HEK293 (cell line): ENCODE measurements around the gene FNDC10.

ENCODE experiments used
- CTCF ChIA-PET: fragments of 350-600 bp; formaldehyde crosslinking; extraction: SDS; loops from one replicate; lab custom pipeline; 2021; ENCODE audit warnings: antibody characterized with exemption; lab: Yijun Ruan, JAX
- POLR2A ChIA-PET: fragments of 300-600 bp; formaldehyde crosslinking; extraction: SDS; loops from one replicate; lab custom pipeline; 2020; ENCODE audit warnings: antibody characterized with exemption, inconsistent platforms; lab: Yijun Ruan, JAX
- H3K27ac ChIP-seq: fragments of 200-500 bp; sonication (Bioruptor generic); 2 replicates; pipeline ENCODE4 v1.5.1; 2014; ENCODE audit warnings: low read depth, low read length, control low read depth, inconsistent platforms; ENCODE audit errors: extremely low read depth
- H3K36me3 ChIP-seq, 2 experiments: fragments of 200-500 bp in 1 of 2; sonication (Bioruptor generic) in 1 of 2; 1 replicate in 1 of 2; 2 replicates in 1 of 2; pipeline ENCODE4 v1.5.1; 2014 to 2017; ENCODE audit warnings: inconsistent platforms in 2 of 2, low read length in 2 of 2; ENCODE audit not compliant: control insufficient read depth in 2 of 2, insufficient read depth in 1 of 2
- H3K4me1 ChIP-seq: fragments of 200-500 bp; sonication (Bioruptor generic); 2 replicates; pipeline ENCODE4 v1.5.1; 2014; ENCODE audit warnings: mild to moderate bottlenecking, low read length, inconsistent platforms; ENCODE audit not compliant: control insufficient read depth, insufficient read depth
- H3K4me3 ChIP-seq: 2 replicates; pipeline ENCODE4 v1.5.1; 2011; ENCODE audit warnings: low read depth, mild to moderate bottlenecking, control low read depth, low read length, moderate library complexity
- H3K9me3 ChIP-seq: fragments of 200-500 bp; sonication (Bioruptor generic); 2 replicates; pipeline ENCODE4 v1.5.1; 2014; ENCODE audit warnings: low read depth, low read length, inconsistent platforms; ENCODE audit not compliant: control insufficient read depth, insufficient read depth
- BCL11A ChIP-seq: fragments of 450-650 bp; formaldehyde crosslinking; IDR thresholded peaks from 2 replicates; pipeline ENCODE4 v1.5.1; 2016; ENCODE audit warnings: low read depth, missing biosample characterization, missing genetic modification characterization
- GLI4 ChIP-seq: fragments of 450-650 bp; formaldehyde crosslinking; IDR thresholded peaks from 2 replicates; pipeline ENCODE4 v1.5.1; 2016; ENCODE audit warnings: missing biosample characterization, missing genetic modification characterization
- GLIS2 ChIP-seq: fragments of 450-650 bp; formaldehyde crosslinking; IDR thresholded peaks from 2 replicates; pipeline ENCODE4 v1.5.1; 2016; ENCODE audit warnings: missing biosample characterization, missing genetic modification characterization
- HOXC10 ChIP-seq: sonication (generic); formaldehyde crosslinking; IDR thresholded peaks from 2 replicates; pipeline ENCODE4 v1.8.1; 2023; ENCODE audit warnings: mild to moderate bottlenecking, missing genetic modification reagents
- KLF8 ChIP-seq: fragments of 450-650 bp; formaldehyde crosslinking; IDR thresholded peaks from 2 replicates; pipeline ENCODE4 v1.5.1; 2016; ENCODE audit warnings: missing biosample characterization, missing genetic modification characterization
- MYNN ChIP-seq: fragments of 450-650 bp; formaldehyde crosslinking; IDR thresholded peaks from 2 replicates; pipeline ENCODE4 v1.5.1; 2016; ENCODE audit warnings: missing biosample characterization, missing genetic modification characterization, borderline replicate concordance
- OSR2 ChIP-seq: fragments of 450-650 bp; formaldehyde crosslinking; IDR thresholded peaks from 2 replicates; pipeline ENCODE4 v1.5.1; 2016; ENCODE audit warnings: missing biosample characterization, missing genetic modification characterization
- SALL2 ChIP-seq: fragments of 450-650 bp; formaldehyde crosslinking; IDR thresholded peaks from 2 replicates; pipeline ENCODE4 v1.5.0; 2017; ENCODE audit warnings: missing biosample characterization, mild to moderate bottlenecking, missing genetic modification characterization, borderline replicate concordance
- TRIM28 ChIP-seq: IDR thresholded peaks from 2 replicates; pipeline ENCODE4 v1.6.1; 2011; ENCODE audit warnings: low read length, control low read depth, borderline replicate concordance
- ZBTB8A ChIP-seq: fragments of 450-650 bp; formaldehyde crosslinking; IDR thresholded peaks from 2 replicates; pipeline ENCODE4 v1.5.1; 2016; ENCODE audit warnings: missing biosample characterization, missing genetic modification characterization
- ZNF112 ChIP-seq: fragments of 450-650 bp; formaldehyde crosslinking; IDR thresholded peaks from 2 replicates; pipeline ENCODE4 v1.5.0; 2017; ENCODE audit warnings: missing biosample characterization, missing genetic modification characterization
- ZNF138 ChIP-seq: fragments of 450-650 bp; formaldehyde crosslinking; IDR thresholded peaks from 2 replicates; pipeline ENCODE4 v1.5.1; 2016; ENCODE audit warnings: missing biosample characterization, missing genetic modification characterization, borderline replicate concordance
- ZNF19 ChIP-seq: fragments of 450-650 bp; formaldehyde crosslinking; IDR thresholded peaks from 2 replicates; pipeline ENCODE4; 2016; ENCODE audit warnings: missing biosample characterization, missing genetic modification characterization, low read depth
- ZNF2 ChIP-seq: fragments of 450-650 bp; formaldehyde crosslinking; IDR thresholded peaks from 2 replicates; pipeline ENCODE4 v1.5.1; 2016; ENCODE audit warnings: missing biosample characterization, missing genetic modification characterization
- ZNF239 ChIP-seq: fragments of 450-650 bp; formaldehyde crosslinking; IDR thresholded peaks from 2 replicates; pipeline ENCODE4 v1.5.1; 2016; ENCODE audit warnings: missing biosample characterization, missing genetic modification characterization
- ZNF335 ChIP-seq: fragments of 450-650 bp; formaldehyde crosslinking; conservative IDR thresholded peaks from 2 replicates; pipeline ENCODE4 v1.5.1; 2016; ENCODE audit warnings: missing biosample characterization, missing genetic modification characterization
- ZNF366 ChIP-seq: fragments of 450-650 bp; formaldehyde crosslinking; conservative IDR thresholded peaks from 2 replicates; pipeline ENCODE4 v1.5.1; 2016; ENCODE audit warnings: missing biosample characterization, missing genetic modification characterization
- ZNF404 ChIP-seq: fragments of 450-650 bp; formaldehyde crosslinking; IDR thresholded peaks from 2 replicates; pipeline ENCODE4 v1.5.1; 2017; ENCODE audit warnings: missing biosample characterization, missing genetic modification characterization
- ZNF433 ChIP-seq: fragments of 450-650 bp; formaldehyde crosslinking; IDR thresholded peaks from 2 replicates; pipeline ENCODE4 v1.5.1; 2016; ENCODE audit warnings: missing biosample characterization, missing genetic modification characterization, low read depth
- ZNF48 ChIP-seq: fragments of 450-650 bp; formaldehyde crosslinking; IDR thresholded peaks from 2 replicates; pipeline ENCODE4 v1.5.1; 2016; ENCODE audit warnings: missing biosample characterization, missing genetic modification characterization
- ZNF560 ChIP-seq: fragments of 450-650 bp; formaldehyde crosslinking; IDR thresholded peaks from 2 replicates; pipeline ENCODE4 v1.5.1; 2017; ENCODE audit warnings: missing biosample characterization, missing genetic modification characterization, borderline replicate concordance
- ZNF571 ChIP-seq: fragments of 450-650 bp; formaldehyde crosslinking; IDR thresholded peaks from 2 replicates; pipeline ENCODE4 v1.5.0; 2017; ENCODE audit warnings: missing biosample characterization, missing genetic modification characterization
- ZNF664 ChIP-seq: fragments of 450-650 bp; formaldehyde crosslinking; IDR thresholded peaks from 2 replicates; pipeline ENCODE4 v1.5.1; 2016; ENCODE audit warnings: missing biosample characterization, missing genetic modification characterization
- ZNF670 ChIP-seq: fragments of 450-650 bp; formaldehyde crosslinking; IDR thresholded peaks from 2 replicates; pipeline ENCODE4 v1.5.1; 2016; ENCODE audit warnings: missing biosample characterization, missing genetic modification characterization, low read depth
- ZNF776 ChIP-seq: fragments of 450-650 bp; formaldehyde crosslinking; IDR thresholded peaks from 2 replicates; pipeline ENCODE4 v1.5.0; 2017; ENCODE audit warnings: missing biosample characterization, missing genetic modification characterization, borderline replicate concordance
- ZSCAN30 ChIP-seq: fragments of 450-650 bp; IDR thresholded peaks from 2 replicates; pipeline ENCODE4 v1.5.1; 2018; ENCODE audit warnings: missing biosample characterization, mild to moderate bottlenecking, missing genetic modification characterization, moderate library complexity
- ZXDB ChIP-seq: fragments of 450-650 bp; formaldehyde crosslinking; IDR thresholded peaks from 2 replicates; pipeline ENCODE4 v1.5.1; 2016; ENCODE audit warnings: missing biosample characterization, missing genetic modification characterization
- TF ChIP-seq, protein P1 (sequence below): fragments of 450-650 bp; formaldehyde crosslinking; optimal IDR thresholded peaks from 2 replicates; pipeline ENCODE3; 2016; ENCODE audit warnings: missing biosample characterization, mild to moderate bottlenecking, missing genetic modification characterization
- TF ChIP-seq, protein P2 (sequence below): fragments of 450-650 bp; formaldehyde crosslinking; IDR thresholded peaks from 2 replicates; pipeline ENCODE4 v1.5.1; 2016; ENCODE audit warnings: missing biosample characterization, missing genetic modification characterization, borderline replicate concordance
- TF ChIP-seq, protein P3 (sequence below): fragments of 450-650 bp; formaldehyde crosslinking; IDR thresholded peaks from 2 replicates; pipeline ENCODE4 v1.5.1; 2016; ENCODE audit warnings: missing biosample characterization, missing genetic modification characterization

FNDC10 gene

DNA sequence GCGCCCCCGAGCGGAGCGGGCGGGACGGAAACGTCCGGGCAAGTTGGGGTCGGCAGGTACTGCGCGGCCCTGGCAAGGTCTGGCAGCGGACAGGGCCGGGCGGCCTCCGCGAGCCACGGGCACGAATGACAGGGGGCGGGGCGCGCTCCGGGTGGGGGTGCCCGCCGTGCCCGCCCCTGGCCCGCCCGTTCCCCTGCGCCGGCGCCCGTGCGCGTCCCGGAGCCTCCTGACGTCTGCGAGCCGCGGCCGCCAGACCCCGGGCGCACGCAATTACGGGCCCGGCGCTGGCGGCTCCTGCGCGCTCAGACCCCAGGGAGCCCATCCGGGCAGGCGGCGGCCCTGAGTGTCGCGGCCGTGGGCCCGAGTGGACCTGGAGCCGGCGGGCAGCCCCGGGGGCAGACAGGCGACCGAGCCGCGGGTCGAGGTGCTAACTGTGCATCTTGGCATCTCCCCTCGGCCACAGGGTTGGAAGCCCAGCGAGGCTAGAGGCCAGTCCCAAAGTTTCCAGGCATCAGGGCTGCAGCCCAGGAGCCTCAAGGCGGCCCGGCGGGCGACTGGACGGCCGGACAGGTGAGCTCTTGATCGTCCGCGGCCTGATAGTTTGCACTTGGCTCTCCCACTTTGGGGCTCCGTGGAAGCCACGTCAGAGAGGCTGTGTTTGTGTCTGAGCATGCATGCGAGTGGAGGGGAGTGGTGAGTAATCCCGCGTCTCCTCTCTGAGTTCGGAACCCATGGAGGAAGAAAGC is 16.3 kb upstream of the FNDC10 start:
- ChIA-PET POLR2A (interaction anchor here (1.0 to 3.5 kb wide), 7 partner anchors 8 to 50 kb away, joined by 3 to 17 read pairs (median 5); no protein-coding TSS in a partner anchor), CTCF (no interaction called here)
- Histone ChIP-seq H3K4me3 (peak overlapping the region; percentile 100), H3K9me3 (no peaks in the 10 kb centered on the region), H3K27ac (peak overlapping the region; percentile 99), H3K4me1 (0 out of 2 replicates have a peak, but pooled peaks cover 3% of the 10 kb centered on the region)
- TF ChIP-seq, protein P1, sequence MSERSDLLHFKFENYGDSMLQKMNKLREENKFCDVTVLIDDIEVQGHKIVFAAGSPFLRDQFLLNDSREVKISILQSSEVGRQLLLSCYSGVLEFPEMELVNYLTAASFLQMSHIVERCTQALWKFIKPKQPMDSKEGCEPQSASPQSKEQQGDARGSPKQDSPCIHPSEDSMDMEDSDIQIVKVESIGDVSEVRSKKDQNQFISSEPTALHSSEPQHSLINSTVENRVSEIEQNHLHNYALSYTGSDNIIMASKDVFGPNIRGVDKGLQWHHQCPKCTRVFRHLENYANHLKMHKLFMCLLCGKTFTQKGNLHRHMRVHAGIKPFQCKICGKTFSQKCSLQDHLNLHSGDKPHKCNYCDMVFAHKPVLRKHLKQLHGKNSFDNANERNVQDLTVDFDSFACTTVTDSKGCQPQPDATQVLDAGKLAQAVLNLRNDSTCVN (tag by site-specific recombination) = peak; percentile 2
- peak; percentile 57 for TF ChIP-seq ZNF335 (tag by site-specific recombination)
- no peak for TF ChIP-seq BCL11A (tag by site-specific recombination)
- TF ChIP-seq ZBTB8A (tag by site-specific recombination) = peak; percentile 49; the same call in 1 of the 2 replicates
- 0 out of 2 replicates have a peak, but pooled peaks have one; percentile 20 for TF ChIP-seq ZSCAN30
- TF ChIP-seq, all 188 proteins: peak for 4
- H3K36me3 ChIP-seq = peaks cover 0 to 30% of the 10 kb centered on the region in 2 experiments; a peak in 1 of 3 replicates

DNA sequence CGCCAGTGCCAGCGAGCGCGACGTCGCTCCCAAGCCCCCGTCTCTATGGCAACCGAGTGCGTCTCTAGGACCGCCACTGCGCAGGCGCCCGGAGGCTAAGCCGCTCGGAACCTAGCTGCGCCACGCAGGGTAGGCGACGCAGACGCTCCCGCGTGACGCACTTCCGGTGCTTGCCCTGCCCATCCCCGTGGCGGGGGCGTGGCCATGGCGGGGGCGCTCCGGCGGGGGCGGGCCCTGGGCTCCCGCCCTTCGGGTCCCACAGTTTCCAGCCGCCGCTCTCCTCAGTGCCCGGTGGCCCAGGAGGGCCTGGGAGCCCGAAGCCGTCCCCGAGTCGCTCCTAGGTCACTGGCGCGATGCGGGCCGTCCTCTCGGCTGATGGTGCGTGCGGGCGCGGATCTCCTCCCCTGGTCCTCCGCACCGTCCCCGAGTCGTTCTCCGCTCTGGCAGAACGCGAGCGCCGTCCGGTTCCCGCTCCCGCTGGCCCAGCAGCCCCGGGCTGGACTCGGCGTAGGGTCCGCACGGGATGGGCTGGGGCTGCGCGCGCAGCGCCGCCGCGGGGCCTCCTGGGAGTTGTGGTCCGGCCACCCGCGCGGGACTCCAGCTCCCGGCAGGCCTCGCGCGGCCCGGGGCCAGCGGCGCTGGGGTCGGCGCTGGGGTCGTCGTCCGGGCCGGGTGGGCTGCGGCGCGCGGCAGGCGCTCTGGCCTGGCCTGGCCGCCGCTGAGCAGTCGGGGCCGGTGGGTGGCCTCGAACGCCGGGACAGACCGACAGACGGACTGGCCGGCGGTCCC is 15.5 kb upstream of the FNDC10 start, which contains the start of gene MIB2:
Gene MIB2 (plus strand): TSS at position 245 of the 789 bp plus-strand sequence. CDS start 7,953 bp downstream, outside the sequence.
- Histone ChIP-seq H3K4me3 (peak within 1 kb of the TSS; percentile 100), H3K36me3 (peaks cover 0 to 30% of the 10 kb centered on the region in 2 experiments; a peak in 1 of 3 replicates), H3K4me1 (0 out of 2 replicates have a peak, but pooled peaks cover 3% of the 10 kb centered on the region), H3K27ac (peak within 1 kb of the TSS; percentile 99), H3K9me3 (no peaks in the 10 kb centered on the region)
- POLR2A ChIA-PET = interaction anchor here (0.8 to 3.5 kb wide), 9 partner anchors 9 to 79 kb away, joined by 3 to 17 read pairs (median 4); no protein-coding TSS in a partner anchor
- CTCF ChIA-PET = interaction anchor here (0.9 kb wide), 1 partner anchor 216 kb away, joined by 3 read pairs; the partner anchor contains the start of gene CCNL2
- TF ChIP-seq, protein P2, sequence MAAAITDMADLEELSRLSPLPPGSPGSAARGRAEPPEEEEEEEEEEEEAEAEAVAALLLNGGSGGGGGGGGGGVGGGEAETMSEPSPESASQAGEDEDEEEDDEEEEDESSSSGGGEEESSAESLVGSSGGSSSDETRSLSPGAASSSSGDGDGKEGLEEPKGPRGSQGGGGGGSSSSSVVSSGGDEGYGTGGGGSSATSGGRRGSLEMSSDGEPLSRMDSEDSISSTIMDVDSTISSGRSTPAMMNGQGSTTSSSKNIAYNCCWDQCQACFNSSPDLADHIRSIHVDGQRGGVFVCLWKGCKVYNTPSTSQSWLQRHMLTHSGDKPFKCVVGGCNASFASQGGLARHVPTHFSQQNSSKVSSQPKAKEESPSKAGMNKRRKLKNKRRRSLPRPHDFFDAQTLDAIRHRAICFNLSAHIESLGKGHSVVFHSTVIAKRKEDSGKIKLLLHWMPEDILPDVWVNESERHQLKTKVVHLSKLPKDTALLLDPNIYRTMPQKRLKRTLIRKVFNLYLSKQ = no peak
- TF ChIP-seq OSR2 (tag by site-specific recombination) = peak; percentile 18; the same call in 1 of the 2 replicates
- TF ChIP-seq, protein P3, sequence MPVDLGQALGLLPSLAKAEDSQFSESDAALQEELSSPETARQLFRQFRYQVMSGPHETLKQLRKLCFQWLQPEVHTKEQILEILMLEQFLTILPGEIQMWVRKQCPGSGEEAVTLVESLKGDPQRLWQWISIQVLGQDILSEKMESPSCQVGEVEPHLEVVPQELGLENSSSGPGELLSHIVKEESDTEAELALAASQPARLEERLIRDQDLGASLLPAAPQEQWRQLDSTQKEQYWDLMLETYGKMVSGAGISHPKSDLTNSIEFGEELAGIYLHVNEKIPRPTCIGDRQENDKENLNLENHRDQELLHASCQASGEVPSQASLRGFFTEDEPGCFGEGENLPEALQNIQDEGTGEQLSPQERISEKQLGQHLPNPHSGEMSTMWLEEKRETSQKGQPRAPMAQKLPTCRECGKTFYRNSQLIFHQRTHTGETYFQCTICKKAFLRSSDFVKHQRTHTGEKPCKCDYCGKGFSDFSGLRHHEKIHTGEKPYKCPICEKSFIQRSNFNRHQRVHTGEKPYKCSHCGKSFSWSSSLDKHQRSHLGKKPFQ (tag by site-specific recombination) = no peak
- TF ChIP-seq ZNF366 = no peak
- TF ChIP-seq ZNF776 (tag by site-specific recombination) = no peak
- no peak for TF ChIP-seq ZNF560 (tag by site-specific recombination)
- no peak for TF ChIP-seq ZNF138 (tag by site-specific recombination)
- no peak for TF ChIP-seq ZNF48
- no peak for TF ChIP-seq HOXC10
- TF ChIP-seq ZNF404 (tag by site-specific recombination) = no peak
- peak; percentile 86 for TF ChIP-seq GLIS2 (tag by site-specific recombination)
- peak; percentile 93 for TF ChIP-seq ZBTB8A (tag by site-specific recombination)
- TF ChIP-seq ZXDB (tag by site-specific recombination) = peak; percentile 92
- TF ChIP-seq ZNF239 (tag by site-specific recombination) = peak; percentile 69; the same call in 1 of the 2 replicates
- TF ChIP-seq ZNF670 (tag by site-specific recombination) = no peak
- peak; percentile 52; the same call in 1 of the 2 replicates for TF ChIP-seq ZNF2 (tag by site-specific recombination)
- TF ChIP-seq ZNF112 = no peak
- TF ChIP-seq TRIM28 = no peak
- no peak for TF ChIP-seq MYNN (tag by site-specific recombination)
- TF ChIP-seq SALL2 (tag by site-specific recombination) = no peak
- no peak for TF ChIP-seq ZNF433 (tag by site-specific recombination)
- peak; percentile 87; the same call in 1 of the 2 replicates for TF ChIP-seq GLI4 (tag by site-specific recombination)
- no peak for TF ChIP-seq ZNF571
- no peak for TF ChIP-seq ZNF19
- TF ChIP-seq KLF8 (tag by site-specific recombination) = peak; percentile 98
- TF ChIP-seq ZNF664 (tag by site-specific recombination) = no peak
